ENCODE data around the gene PEX14.

PEX14 gene

GRCh38 chr1:10649517-10650201, 174.9 kb downstream of the PEX14 start:
- H3K9me3 ChIP-seq (ENCODE audit: control insufficient read depth, low read length): no peaks in the 10 kb centered on the region
- H3K4me1 ChIP-seq (ENCODE audit: control insufficient read depth, insufficient read depth, low read length): peaks cover 33% of the 10 kb centered on the region
- H3K9ac ChIP-seq (ENCODE audit: low read length): no peak overlapping the region
- H3K27me3 ChIP-seq (ENCODE audit: control insufficient read depth, insufficient read depth, low read length): no peaks in the 10 kb centered on the region
- H3K4me3 ChIP-seq (ENCODE audit: low read length): no peak overlapping the region
- H3K36me3 ChIP-seq (ENCODE audit: control insufficient read depth, insufficient read depth, low read length): peaks cover 30% of the 10 kb centered on the region

GRCh38 chr1:10650556-10651388, 176.0 kb downstream of the PEX14 start:
- no peaks in the 10 kb centered on the region for H3K27me3 ChIP-seq (ENCODE audit: control insufficient read depth, insufficient read depth, low read length)
- H3K4me1 ChIP-seq (ENCODE audit: control insufficient read depth, insufficient read depth, low read length): peaks cover 26% of the 10 kb centered on the region
- no peaks in the 10 kb centered on the region for H3K9me3 ChIP-seq (ENCODE audit: control insufficient read depth, low read length)
- peaks cover 30% of the 10 kb centered on the region for H3K36me3 ChIP-seq (ENCODE audit: control insufficient read depth, insufficient read depth, low read length)
- no peak overlapping the region for H3K9ac ChIP-seq (ENCODE audit: low read length)
- no peak overlapping the region for H3K4me3 ChIP-seq (ENCODE audit: low read length)

- H3K36me3 ChIP-seq (ENCODE audit: control insufficient read depth, insufficient read depth, low read length): peaks cover 25% of the 10 kb centered on the region
- no peak overlapping the region for H3K4me3 ChIP-seq (ENCODE audit: low read length)
- no peaks in the 10 kb centered on the region for H3K9me3 ChIP-seq (ENCODE audit: control insufficient read depth, low read length)
- peaks cover 22% of the 10 kb centered on the region for H3K4me1 ChIP-seq (ENCODE audit: control insufficient read depth, insufficient read depth, low read length)
- no peaks in the 10 kb centered on the region for H3K27me3 ChIP-seq (ENCODE audit: control insufficient read depth, insufficient read depth, low read length)
- H3K9ac ChIP-seq (ENCODE audit: low read length): no peak overlapping the region
Observed at GRCh38 chr1:10651389-10651766, 176.6 kb downstream of the PEX14 start.

- Histone ChIP-seq H3K4me3 (ENCODE audit: low read length) (no peak overlapping the region), H3K9me3 (ENCODE audit: control insufficient read depth, low read length) (no peaks in the 10 kb centered on the region), H3K36me3 (ENCODE audit: control insufficient read depth, insufficient read depth, low read length) (peaks cover 25% of the 10 kb centered on the region), H3K9ac (ENCODE audit: low read length) (no peak overlapping the region), H3K4me1 (ENCODE audit: control insufficient read depth, insufficient read depth, low read length) (peaks cover 18% of the 10 kb centered on the region), H3K27me3 (ENCODE audit: control insufficient read depth, insufficient read depth, low read length) (no peaks in the 10 kb centered on the region)
Observed at GRCh38 chr1:10651793-10652192, 177.0 kb downstream of the PEX14 start.

GRCh38 chr1:10652626-10653025, 177.9 kb downstream of the PEX14 start:
- H3K27me3 ChIP-seq (ENCODE audit: control insufficient read depth, insufficient read depth, low read length): no peaks in the 10 kb centered on the region

GRCh38 chr1:10653370-10654125, 178.8 kb downstream of the PEX14 start:
- Histone ChIP-seq H3K36me3 (ENCODE audit: control insufficient read depth, insufficient read depth, low read length) (peaks cover 15% of the 10 kb centered on the region), H3K9ac (ENCODE audit: low read length) (no peak overlapping the region), H3K27me3 (ENCODE audit: control insufficient read depth, insufficient read depth, low read length) (no peaks in the 10 kb centered on the region), H3K9me3 (ENCODE audit: control insufficient read depth, low read length) (no peaks in the 10 kb centered on the region), H3K4me1 (ENCODE audit: control insufficient read depth, insufficient read depth, low read length) (peaks cover 11% of the 10 kb centered on the region), H3K4me3 (ENCODE audit: low read length) (no peak overlapping the region)

More at GRCh38 chr1:10652626-10653025, 177.9 kb downstream of the PEX14 start:
- no peak overlapping the region for H3K4me3 ChIP-seq (ENCODE audit: low read length)
- H3K9ac ChIP-seq (ENCODE audit: low read length): no peak overlapping the region
- peaks cover 11% of the 10 kb centered on the region for H3K4me1 ChIP-seq (ENCODE audit: control insufficient read depth, insufficient read depth, low read length)
- no peaks in the 10 kb centered on the region for H3K9me3 ChIP-seq (ENCODE audit: control insufficient read depth, low read length)
- H3K36me3 ChIP-seq (ENCODE audit: control insufficient read depth, insufficient read depth, low read length): peaks cover 19% of the 10 kb centered on the region

GRCh38 chr1:10655002-10655401, 180.3 kb downstream of the PEX14 start:
- Histone ChIP-seq H3K27me3 (ENCODE audit: control insufficient read depth, insufficient read depth, low read length) (no peaks in the 10 kb centered on the region), H3K9me3 (ENCODE audit: control insufficient read depth, low read length) (no peaks in the 10 kb centered on the region), H3K36me3 (ENCODE audit: control insufficient read depth, insufficient read depth, low read length) (peaks cover 16% of the 10 kb centered on the region), H3K4me3 (ENCODE audit: low read length) (no peak overlapping the region), H3K9ac (ENCODE audit: low read length) (no peak overlapping the region), H3K4me1 (ENCODE audit: control insufficient read depth, insufficient read depth, low read length) (peaks cover 11% of the 10 kb centered on the region)

- Histone ChIP-seq H3K9me3 (ENCODE audit: control insufficient read depth, low read length) (no peaks in the 10 kb centered on the region), H3K9ac (ENCODE audit: low read length) (no peak overlapping the region), H3K4me3 (ENCODE audit: low read length) (no peak overlapping the region), H3K27me3 (ENCODE audit: control insufficient read depth, insufficient read depth, low read length) (no peaks in the 10 kb centered on the region), H3K4me1 (ENCODE audit: control insufficient read depth, insufficient read depth, low read length) (peaks cover 11% of the 10 kb centered on the region), H3K36me3 (ENCODE audit: control insufficient read depth, insufficient read depth, low read length) (peaks cover 16% of the 10 kb centered on the region)
Observed at GRCh38 chr1:10656431-10656830, 181.7 kb downstream of the PEX14 start.

GRCh38 chr1:10657088-10657847, 182.5 kb downstream of the PEX14 start:
- Histone ChIP-seq H3K36me3 (ENCODE audit: control insufficient read depth, insufficient read depth, low read length) (peaks cover 16% of the 10 kb centered on the region), H3K9me3 (ENCODE audit: control insufficient read depth, low read length) (no peaks in the 10 kb centered on the region), H3K4me3 (ENCODE audit: low read length) (no peak overlapping the region), H3K4me1 (ENCODE audit: control insufficient read depth, insufficient read depth, low read length) (peaks cover 11% of the 10 kb centered on the region), H3K9ac (ENCODE audit: low read length) (no peak overlapping the region), H3K27me3 (ENCODE audit: control insufficient read depth, insufficient read depth, low read length) (no peaks in the 10 kb centered on the region)

GRCh38 chr1:10658396-10659066, 183.8 kb downstream of the PEX14 start:
- no peaks in the 10 kb centered on the region for H3K27me3 ChIP-seq (ENCODE audit: control insufficient read depth, insufficient read depth, low read length)
- peaks cover 4% of the 10 kb centered on the region for H3K4me1 ChIP-seq (ENCODE audit: control insufficient read depth, insufficient read depth, low read length)
- H3K9me3 ChIP-seq (ENCODE audit: control insufficient read depth, low read length): no peaks in the 10 kb centered on the region
- H3K9ac ChIP-seq (ENCODE audit: low read length): no peak overlapping the region
- no peak overlapping the region for H3K4me3 ChIP-seq (ENCODE audit: low read length)
- peaks cover 12% of the 10 kb centered on the region for H3K36me3 ChIP-seq (ENCODE audit: control insufficient read depth, insufficient read depth, low read length)

GRCh38 chr1:10659218-10659617, 184.5 kb downstream of the PEX14 start:
- Histone ChIP-seq H3K4me1 (ENCODE audit: control insufficient read depth, insufficient read depth, low read length) (peaks cover 6% of the 10 kb centered on the region), H3K27me3 (ENCODE audit: control insufficient read depth, insufficient read depth, low read length) (no peaks in the 10 kb centered on the region), H3K4me3 (ENCODE audit: low read length) (no peak overlapping the region), H3K9ac (ENCODE audit: low read length) (no peak overlapping the region), H3K36me3 (ENCODE audit: control insufficient read depth, insufficient read depth, low read length) (peaks cover 12% of the 10 kb centered on the region), H3K9me3 (ENCODE audit: control insufficient read depth, low read length) (no peaks in the 10 kb centered on the region)

All from mucosa of stomach (tissue), 1 donor.